H1 (cell line): ENCODE results near the gene ANKRD13B. TPM values are rescaled to one million over a fixed set of nuclear protein-coding genes. Genes with fewer than 3 reads are reported as not detected.

Source experiments
- CTCF ChIA-PET: fragments of 300-600 bp; sonication (Branson Sonifier 250); formaldehyde crosslinking; loops from one replicate; lab custom pipeline; 2021; ENCODE audit not compliant: partially characterized antibody; lab: Charles Lee
- POLR2A ChIA-PET: fragments of 300-600 bp; sonication (Branson Sonifier 250); formaldehyde crosslinking; loops from one replicate; lab custom pipeline; 2021; ENCODE audit warnings: inconsistent platforms; ENCODE audit not compliant: partially characterized antibody; lab: Charles Lee
- DNase-seq, 2 experiments: peaks; one replicate each; pipeline versions ENCODE4 v3.0.0 to v3.0.0-alpha.2; 2010 to 2022; ENCODE audit warnings: low spot score in 2 of 2, low read depth in 1 of 2, mixed read lengths in 1 of 2
- FAIRE-seq: peaks from 2 replicates; lab custom pipeline; 2011; peaks lifted over from hg19 to GRCh38; lab: Jason Lieb, UNC
- H2AFZ ChIP-seq: 2 replicates; pipeline ENCODE4 v1.8.1; 2012; ENCODE audit warnings: low read length, inconsistent platforms
- H2AK5ac ChIP-seq: 2 replicates; pipeline ENCODE4 v1.6.1; 2013; ENCODE audit warnings: low read depth, low read length
- H2BK120ac ChIP-seq: replicated peaks from 2 replicates; pipeline ENCODE3; 2013; ENCODE audit warnings: low read depth, low read length, inconsistent platforms
- H2BK12ac ChIP-seq: 2 replicates; pipeline ENCODE4 v1.6.1; 2013; ENCODE audit warnings: low read depth, low read length
- H2BK15ac ChIP-seq: 2 replicates; pipeline ENCODE4 v1.6.1; 2013; ENCODE audit warnings: low read length
- H2BK20ac ChIP-seq: 2 replicates; pipeline ENCODE4 v1.6.1; 2013; ENCODE audit warnings: low read length
- H2BK5ac ChIP-seq: 2 replicates; pipeline ENCODE4 v1.6.1; 2013; ENCODE audit warnings: low read depth, low read length
- H3K14ac ChIP-seq: 2 replicates; pipeline ENCODE4 v1.6.1; 2013; ENCODE audit warnings: inconsistent platforms; ENCODE audit not compliant: insufficient read length
- H3K18ac ChIP-seq: 2 replicates; pipeline ENCODE4 v1.6.1; 2013; ENCODE audit warnings: low read length; ENCODE audit errors: extremely low read depth
- H3K23ac ChIP-seq: 2 replicates; pipeline ENCODE4 v1.6.1; 2013; ENCODE audit warnings: inconsistent platforms; ENCODE audit not compliant: insufficient read length
- H3K23me2 ChIP-seq: 2 replicates; pipeline ENCODE4 v1.6.1; 2013; ENCODE audit warnings: low read depth, low read length
- H3K27ac ChIP-seq: 2 replicates; pipeline ENCODE4 v1.6.1; 2011; ENCODE audit warnings: low read depth, low read length, inconsistent platforms
- H3K27me3 ChIP-seq, 4 experiments: replicated peaks in 1 of 4; 1 replicate in 1 of 4; 2 replicates in 3 of 4; pipeline versions ENCODE4 v1.6.1 to v1.8.1; 2011 to 2013; ENCODE audit warnings: low read length in 3 of 4, mild to moderate bottlenecking in 3 of 4, inconsistent platforms in 2 of 4, mixed read lengths in 2 of 4, moderate library complexity in 1 of 4; ENCODE audit not compliant: control insufficient read depth in 3 of 4, insufficient read depth in 3 of 4; ENCODE audit errors: extremely low read depth in 1 of 4
- H3K36me3 ChIP-seq, 4 experiments: 2 replicates each; pipeline versions ENCODE4 v1.6.1 to v1.8.1; 2011 to 2013; ENCODE audit warnings: mild to moderate bottlenecking in 4 of 4, low read length in 3 of 4, moderate library complexity in 2 of 4, control low read depth in 1 of 4, inconsistent platforms in 1 of 4; ENCODE audit not compliant: insufficient read depth in 4 of 4, control insufficient read depth in 2 of 4
- H3K4ac ChIP-seq: replicated peaks from 2 replicates; pipeline ENCODE3; 2013; ENCODE audit warnings: low read length, low read depth, mixed read lengths, inconsistent platforms; ENCODE audit not compliant: insufficient read length
- H3K4me1 ChIP-seq, 4 experiments: replicated peaks in 1 of 4; 1 replicate in 1 of 4; 2 replicates in 3 of 4; pipeline versions ENCODE4 v1.6.1 to v1.8.1; 2011 to 2013; ENCODE audit warnings: low read length in 3 of 4, inconsistent platforms in 2 of 4, mixed read lengths in 1 of 4; ENCODE audit not compliant: insufficient read depth in 4 of 4, control insufficient read depth in 3 of 4
- H3K4me2 ChIP-seq, 2 experiments: 2 replicates each; pipeline versions ENCODE4 v1.6.1 to v1.8.1; 2011 to 2013; ENCODE audit warnings: low read depth in 2 of 2, low read length in 2 of 2, control low read depth in 1 of 2, inconsistent platforms in 1 of 2, mild to moderate bottlenecking in 1 of 2; ENCODE audit not compliant: insufficient read depth in 1 of 2
- H3K4me3 ChIP-seq, 4 experiments: fragments of 200-600, 300-600 bp in 1 of 4; sonication (generic), shearing (Covaris generic), sonication (Bioruptor Twin) in 1 of 4; 2 replicates each; pipeline versions ENCODE4 v1.5.1 to v1.8.1; 2011 to 2016; ENCODE audit warnings: low read length in 4 of 4, low read depth in 3 of 4, control low read depth in 2 of 4, inconsistent platforms in 2 of 4, mild to moderate bottlenecking in 2 of 4, mixed read lengths in 1 of 4, moderate library complexity in 1 of 4; ENCODE audit not compliant: insufficient read depth in 2 of 4; ENCODE audit errors: extremely low read depth in 1 of 4
- H3K56ac ChIP-seq: replicated peaks from 2 replicates; pipeline ENCODE3; 2013; ENCODE audit warnings: low read depth, mild to moderate bottlenecking, mixed read lengths, low read length, inconsistent platforms; ENCODE audit not compliant: insufficient read length
- H3K79me1 ChIP-seq: 2 replicates; pipeline ENCODE4 v1.6.1; 2013; ENCODE audit warnings: low read depth, low read length, control low read depth
- H3K79me2 ChIP-seq, 2 experiments: 2 replicates each; pipeline versions ENCODE4 v1.6.1 to v1.8.1; 2012 to 2013; ENCODE audit warnings: low read length in 2 of 2, mild to moderate bottlenecking in 2 of 2, inconsistent platforms in 1 of 2; ENCODE audit not compliant: insufficient read depth in 2 of 2, control insufficient read depth in 1 of 2
- H3K9ac ChIP-seq, 4 experiments: replicated peaks in 1 of 4; 1 replicate in 1 of 4; 2 replicates in 3 of 4; pipeline versions ENCODE4 v1.6.1 to v1.8.1; 2011 to 2013; ENCODE audit warnings: low read depth in 3 of 4, low read length in 3 of 4, control low read depth in 2 of 4, mild to moderate bottlenecking in 2 of 4, moderate library complexity in 2 of 4, inconsistent platforms in 1 of 4; ENCODE audit errors: extremely low read depth in 1 of 4
- H3K9me3 ChIP-seq, 2 experiments: 2 replicates each; pipeline versions ENCODE4 v1.6.1 to v1.8.1; 2012 to 2013; ENCODE audit warnings: mild to moderate bottlenecking in 2 of 2, moderate library complexity in 2 of 2, control low read depth in 1 of 2, inconsistent platforms in 1 of 2, low read depth in 1 of 2, low read length in 1 of 2, mixed read lengths in 1 of 2; ENCODE audit not compliant: insufficient read depth in 2 of 2
- H4K20me1 ChIP-seq, 2 experiments: replicated peaks in 1 of 2; 2 replicates each; pipeline versions ENCODE3 to v1.8.1; 2011 to 2013; ENCODE audit warnings: inconsistent platforms in 2 of 2, low read length in 2 of 2, mild to moderate bottlenecking in 1 of 2; ENCODE audit not compliant: insufficient read depth in 2 of 2, control insufficient read depth in 1 of 2
- H4K5ac ChIP-seq: 2 replicates; pipeline ENCODE4 v1.6.1; 2013; ENCODE audit warnings: low read length, low read depth, mixed read lengths, inconsistent platforms; ENCODE audit not compliant: insufficient read length
- H4K8ac ChIP-seq: 2 replicates; pipeline ENCODE4 v1.8.0; 2013; ENCODE audit warnings: mild to moderate bottlenecking, moderate library complexity, low read length, inconsistent platforms; ENCODE audit not compliant: insufficient read depth; ENCODE audit errors: extremely low read depth
- H4K91ac ChIP-seq: replicated peaks from 2 replicates; pipeline ENCODE3; 2013; ENCODE audit warnings: low read length, mixed read lengths, inconsistent platforms; ENCODE audit not compliant: insufficient read length
- E2F6 ChIP-seq: IDR thresholded peaks from 2 replicates; pipeline ENCODE4 v1.6.1; 2012; ENCODE audit warnings: inconsistent platforms
- EGR1 ChIP-seq: IDR thresholded peaks from 2 replicates; pipeline ENCODE4 v1.6.1; 2011; ENCODE audit warnings: low read depth, low read length, borderline replicate concordance
- JUN ChIP-seq: IDR thresholded peaks from 2 replicates; pipeline ENCODE4 v1.6.1; 2011; ENCODE audit warnings: low read depth, mild to moderate bottlenecking, improper control_type of control experiment, low read length
- NRF1 ChIP-seq: IDR thresholded peaks from 2 replicates; pipeline ENCODE4 v1.6.1; 2011; ENCODE audit warnings: mild to moderate bottlenecking, low read depth, low read length, improper control_type of control experiment
- USF2 ChIP-seq: IDR thresholded peaks from 2 replicates; pipeline ENCODE4 v1.6.1; 2011; ENCODE audit warnings: low read length, improper control_type of control experiment
- WGBS, 2 experiments: shearing (Covaris generic) in 1 of 2; methylation state at CpG; one replicate each; pipeline versions ENCODE4 v1.1.6 to v1.1.7; 2013 to 2015; ENCODE audit warnings: low lambda C conversion rate in 2 of 2, mixed read lengths in 2 of 2, inconsistent platforms in 1 of 2, low coverage in 1 of 2, missing lambda C conversion rate in 1 of 2; ENCODE audit not compliant: insufficient replicate concordance in 2 of 2, insufficient coverage in 1 of 2, insufficient read length in 1 of 2; ENCODE audit errors: extremely low coverage in 1 of 2, missing lambda C conversion rate in 1 of 2; 5-methylcytosine and 5-hydroxymethylcytosine counted together
- polyA plus RNA-seq, 7 experiments: library from polyadenylated mRNA; depleted of rRNA in 3 of 7; stranded (reverse) in 5 of 7; unstranded in 2 of 7; fragments of >200 nt in 5 of 7; fragments of 200-250 nt in 2 of 7; gene quantifications; 1 replicate in 5 of 7; 2 replicates in 1 of 7; 4 replicates in 1 of 7; pipeline versions ENCODE4 v1.2.1 to v1.2.3, GENCODE V29; 2011 to 2013; ENCODE audit warnings: missing spikeins in 2 of 7, mixed read lengths in 2 of 7
- total RNA-seq: library from RNA; stranded (reverse); fragmentation: NEBNext Ultra II Directional; extraction: Animal tissue kit (Norgen Biotek cat#: 25700); gene quantifications from 2 replicates; pipeline ENCODE4 v1.2.1, GENCODE V29; 2021

The ANKRD13B gene
- total and polyA plus RNA-seq, 2 of the 8 experiments (the other 6 are each of a cell fraction or from before 2014, with no cell fraction given), result 16.4 to 48.5 TPM

GRCh38 chr17:29589524-29590410 lies 3.2 kb upstream of the ANKRD13B start, which contains the start of gene GIT1:
GIT1 (minus strand) TSS chr17:29589648; CDS start chr17:29589378, 270 bp downstream.
- peak within 1 kb of the TSS in 2 of 4 experiments; percentile 18 to 29; a peak in 4 of 7 replicates for H3K9ac ChIP-seq
- peak within 1 kb of the TSS; percentile 78 for H3K18ac ChIP-seq
- H3K56ac ChIP-seq, result peak within 1 kb of the TSS; percentile 65
- H3K14ac ChIP-seq, result no peak within 1 kb of the TSS
- peak within 1 kb of the TSS; percentile 93 to 95 for H3K4me2 ChIP-seq
- H3K4me3 ChIP-seq, result peak within 1 kb of the TSS; percentile 64 to 82 (median 75)
- H3K23me2 ChIP-seq, result peaks cover 36% of the 10 kb centered on the region; the same call in 1 of the 2 replicates
- peak within 1 kb of the TSS; percentile 75 for H4K91ac ChIP-seq
- H2BK120ac ChIP-seq, result peak within 1 kb of the TSS; percentile 1
- 26% methylated on average over 22 of the region's 70 CpGs; no CpG with 5 or more reads in 1 of the 2 experiments for WGBS, 2 experiments
- no peaks in the 10 kb centered on the region for H3K36me3 ChIP-seq
- no peak within 1 kb of the TSS; the same call in 1 of the 2 replicates for H2AK5ac ChIP-seq
- peak within 1 kb of the TSS; percentile 45 for H4K5ac ChIP-seq
- H4K20me1 ChIP-seq, result peaks cover 15 to 30% of the 10 kb centered on the region in 2 experiments
- peak within 1 kb of the TSS; percentile 28; the same call in 1 of the 2 replicates for H4K8ac ChIP-seq
- H3K79me2 ChIP-seq, result peaks cover 0 to 37% of the 10 kb centered on the region in 2 experiments; a peak in 2 of 4 replicates
- H3K23ac ChIP-seq, result no peak within 1 kb of the TSS
- H2AFZ ChIP-seq, result no peak within 1 kb of the TSS
- POLR2A ChIA-PET, result interaction anchor here (1.5 to 3.6 kb wide), 4 partner anchors 8 to 22 kb away, joined by 3 to 19 read pairs (median 6); partner anchors contain the start of gene TP53I13
- FAIRE-seq, result no peak
- H2BK12ac ChIP-seq, result peak within 1 kb of the TSS; percentile 68; the same call in 1 of the 2 replicates
- peaks cover 0 to 6% (median 5%) of the 10 kb centered on the region in 4 experiments; a peak in 2 of 7 replicates for H3K27me3 ChIP-seq
- 0 out of 2 replicates have a peak within 1 kb of the TSS, but pooled peaks have one; percentile 61 for H2BK20ac ChIP-seq
- peak within 1 kb of the TSS; percentile 57; the same call in 1 of the 2 replicates for H2BK5ac ChIP-seq
- peak within 1 kb of the TSS; percentile 97 for H2BK15ac ChIP-seq
- peaks cover 18% of the 10 kb centered on the region for H3K79me1 ChIP-seq
- H3K4me1 ChIP-seq, result peaks cover 4 to 45% (median 38%) of the 10 kb centered on the region in 4 experiments
- peak in 1 of 2 experiments; percentile 87 for DNase-seq
- CTCF ChIA-PET, result interaction anchor here (2.0 to 5.0 kb wide), 4 partner anchors 11 to 25 kb away, joined by 12 to 167 read pairs (median 54); partner anchors contain the start of gene TP53I13
- peak within 1 kb of the TSS; percentile 97 for H3K4ac ChIP-seq
- H3K27ac ChIP-seq, result no peak within 1 kb of the TSS
- H3K9me3 ChIP-seq, result no peaks in the 10 kb centered on the region
- TF ChIP-seq EGR1 (peak; percentile 65; the same call in 1 of the 2 replicates), NRF1 (peak; percentile 40), USF2 (no peak), E2F6 (peak; percentile 46; the same call in 1 of the 2 replicates), JUN (no peak)
